Fibroblast of villous mesenchyme (primary cell): ENCODE data around the gene IPO4. TPM values are rescaled to one million over a fixed set of nuclear protein-coding genes. Genes with fewer than 3 reads are reported as not detected.

Experiments used
- DNase-seq: peaks from one replicate; pipeline ENCODE4 v3.0.0-alpha.2; 2010; ENCODE audit warnings: low read depth
- H3K4me3 ChIP-seq: 2 replicates; pipeline ENCODE4 v1.5.1; 2011; ENCODE audit warnings: low read depth, mild to moderate bottlenecking, low read length
- CTCF ChIP-seq: IDR thresholded peaks from 2 replicates; pipeline ENCODE4 v1.5.1; 2012; ENCODE audit warnings: low read depth, mild to moderate bottlenecking, low read length; ENCODE audit not compliant: insufficient read depth
- total RNA-seq: library from RNA; depleted of rRNA; stranded (reverse); fragments of >200 nt; gene quantifications from 2 replicates; pipeline ENCODE4 v1.2.3, GENCODE V29; 2012

Gene IPO4
- total RNA-seq, 1 donor, result 41.9 TPM

- TF ChIP-seq CTCF, result no peak
- no peak overlapping the region for H3K4me3 ChIP-seq
- no peak for DNase-seq
These were observed 28.1 kb downstream of the IPO4 start for GRCh38 chr14:24160499-24160849.

- DNase-seq, result no peak
- TF ChIP-seq CTCF, result no peak
- H3K4me3 ChIP-seq, result no peak overlapping the region
These were observed 28.7 kb downstream of the IPO4 start for GRCh38 chr14:24159777-24160498.

GRCh38 chr14:24157331-24157730 lies 31.3 kb downstream of the IPO4 start:
- TF ChIP-seq CTCF, result no peak
- no peak for DNase-seq
- no peak overlapping the region for H3K4me3 ChIP-seq

- no peak for TF ChIP-seq CTCF
- no peak overlapping the region for H3K4me3 ChIP-seq
- DNase-seq, result no peak
These were observed 31.8 kb downstream of the IPO4 start for GRCh38 chr14:24156840-24157239.

- DNase-seq, result no peak
- no peak for TF ChIP-seq CTCF
- H3K4me3 ChIP-seq, result no peak overlapping the region
These were observed 33.5 kb downstream of the IPO4 start for GRCh38 chr14:24155100-24155499.

- H3K4me3 ChIP-seq, result no peak overlapping the region
- TF ChIP-seq CTCF, result no peak
- DNase-seq, result no peak
These were observed 37.1 kb downstream of the IPO4 start for GRCh38 chr14:24151404-24152080.
